AG10803 (cell line): ENCODE measurements around the gene RASSF1.
"Not testable (repeated sequence)": the region's sequence is repeated elsewhere in the genome, so short reads cannot be mapped to it uniquely, and the experiment has no call there.

Experiments used
- DNase-seq: peaks from one replicate; pipeline ENCODE4 v3.0.0; 2010; ENCODE audit warnings: low read depth
- H3K4me3 ChIP-seq: 2 replicates; pipeline ENCODE4 v1.5.1; 2011; ENCODE audit warnings: mild to moderate bottlenecking, low read length, control low read depth
- TF ChIP-seq, protein P1 (sequence below): conservative IDR thresholded peaks from 2 replicates; pipeline ENCODE4 v1.5.1; 2011; ENCODE audit warnings: mild to moderate bottlenecking, low read length, control low read depth, inconsistent platforms

RASSF1 gene

GRCh38 chr3:50289130-50289529 lies 51.5 kb downstream of the RASSF1 start:
- TF ChIP-seq, protein P1, sequence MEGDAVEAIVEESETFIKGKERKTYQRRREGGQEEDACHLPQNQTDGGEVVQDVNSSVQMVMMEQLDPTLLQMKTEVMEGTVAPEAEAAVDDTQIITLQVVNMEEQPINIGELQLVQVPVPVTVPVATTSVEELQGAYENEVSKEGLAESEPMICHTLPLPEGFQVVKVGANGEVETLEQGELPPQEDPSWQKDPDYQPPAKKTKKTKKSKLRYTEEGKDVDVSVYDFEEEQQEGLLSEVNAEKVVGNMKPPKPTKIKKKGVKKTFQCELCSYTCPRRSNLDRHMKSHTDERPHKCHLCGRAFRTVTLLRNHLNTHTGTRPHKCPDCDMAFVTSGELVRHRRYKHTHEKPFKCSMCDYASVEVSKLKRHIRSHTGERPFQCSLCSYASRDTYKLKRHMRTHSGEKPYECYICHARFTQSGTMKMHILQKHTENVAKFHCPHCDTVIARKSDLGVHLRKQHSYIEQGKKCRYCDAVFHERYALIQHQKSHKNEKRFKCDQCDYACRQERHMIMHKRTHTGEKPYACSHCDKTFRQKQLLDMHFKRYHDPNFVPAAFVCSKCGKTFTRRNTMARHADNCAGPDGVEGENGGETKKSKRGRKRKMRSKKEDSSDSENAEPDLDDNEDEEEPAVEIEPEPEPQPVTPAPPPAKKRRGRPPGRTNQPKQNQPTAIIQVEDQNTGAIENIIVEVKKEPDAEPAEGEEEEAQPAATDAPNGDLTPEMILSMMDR, result no peak
- DNase-seq, result no peak
- H3K4me3 ChIP-seq, result no peak overlapping the region

DNA sequence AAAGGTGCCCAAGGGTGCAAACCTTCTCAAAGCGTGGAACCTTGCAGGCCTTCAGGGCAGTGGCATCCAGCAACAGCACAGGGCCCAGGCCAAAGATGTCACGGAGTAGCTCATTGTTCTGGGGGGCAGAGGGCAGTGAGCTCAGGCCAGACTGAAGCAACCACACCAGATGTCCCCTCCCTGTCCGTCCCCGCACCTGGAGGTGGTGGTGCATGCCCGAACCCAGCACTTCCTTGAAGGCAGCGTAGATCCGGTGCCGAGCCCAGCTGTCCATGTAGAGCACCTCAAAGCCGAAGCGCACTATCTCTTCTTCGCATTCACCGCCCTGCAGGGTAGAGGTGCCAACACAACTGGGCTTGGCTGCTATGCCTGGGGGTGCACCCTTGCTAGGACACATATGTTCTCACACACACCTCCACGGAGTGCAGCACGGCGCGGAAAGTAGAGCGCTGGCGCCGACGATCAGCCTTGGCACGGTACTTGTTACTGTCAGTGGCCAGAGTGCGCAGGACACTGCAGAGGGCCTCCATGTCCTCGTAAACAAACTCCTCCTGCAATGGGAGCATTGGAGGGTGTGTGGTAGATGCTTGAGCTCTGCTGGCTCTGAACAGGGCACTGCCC lies 52.1 kb downstream of the RASSF1 start:
- H3K4me3 ChIP-seq, result no peak overlapping the region
- TF ChIP-seq, protein P1, result no peak
- no peak for DNase-seq

GRCh38 chr3:50287262-50287661 lies 53.4 kb downstream of the RASSF1 start:
- H3K4me3 ChIP-seq, result no peak overlapping the region
- TF ChIP-seq, protein P1, result no peak
- no peak for DNase-seq

- no peak for DNase-seq
- TF ChIP-seq, protein P1, result no peak
- no peak overlapping the region for H3K4me3 ChIP-seq
Measured at GRCh38 chr3:50286322-50287227, 54.1 kb downstream of the RASSF1 start.

DNA sequence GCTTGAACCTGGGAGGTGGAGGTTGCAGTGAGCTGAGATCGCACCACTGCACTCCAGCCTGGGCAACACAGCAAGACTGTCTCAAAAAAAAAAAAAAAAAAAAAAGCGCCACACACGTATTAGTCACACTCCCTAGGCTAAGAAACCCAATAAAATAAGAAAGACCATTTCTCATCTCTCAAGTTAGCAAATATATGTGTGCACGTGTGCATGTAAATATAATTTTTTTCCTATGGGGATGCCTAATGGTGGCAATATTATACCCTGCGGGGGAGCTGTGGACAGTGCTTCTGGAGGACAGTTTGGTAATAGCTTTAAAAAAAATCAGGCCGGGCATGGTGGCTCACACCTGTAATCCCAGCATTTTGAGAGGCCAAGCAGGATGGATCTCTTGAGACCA lies 56.5 kb downstream of the RASSF1 start:
- DNase-seq, result not testable (repeated sequence)

More for the DNA sequence above, 56.5 kb downstream of the RASSF1 start:
- H3K4me3 ChIP-seq, result not testable (repeated sequence)
